ENCODE measurements around the gene RNASE7.

Gene RNASE7

GRCh38 chr14:21043974-21044618 is 1.9 kb downstream of the RNASE7 start:
- DNase-seq = no peak

GRCh38 chr14:21047378-21047781 is 5.2 kb downstream of the RNASE7 start:
- no peak for DNase-seq

GRCh38 chr14:21048638-21049037 is 6.5 kb downstream of the RNASE7 start:
- DNase-seq = no peak

GRCh38 chr14:21049271-21049673 is 7.1 kb downstream of the RNASE7 start:
- DNase-seq = no peak

GRCh38 chr14:21050597-21050996 is 8.4 kb downstream of the RNASE7 start:
- no peak for DNase-seq

- DNase-seq = no peak
Observed at GRCh38 chr14:21053184-21054122, 11.3 kb downstream of the RNASE7 start.

DNA sequence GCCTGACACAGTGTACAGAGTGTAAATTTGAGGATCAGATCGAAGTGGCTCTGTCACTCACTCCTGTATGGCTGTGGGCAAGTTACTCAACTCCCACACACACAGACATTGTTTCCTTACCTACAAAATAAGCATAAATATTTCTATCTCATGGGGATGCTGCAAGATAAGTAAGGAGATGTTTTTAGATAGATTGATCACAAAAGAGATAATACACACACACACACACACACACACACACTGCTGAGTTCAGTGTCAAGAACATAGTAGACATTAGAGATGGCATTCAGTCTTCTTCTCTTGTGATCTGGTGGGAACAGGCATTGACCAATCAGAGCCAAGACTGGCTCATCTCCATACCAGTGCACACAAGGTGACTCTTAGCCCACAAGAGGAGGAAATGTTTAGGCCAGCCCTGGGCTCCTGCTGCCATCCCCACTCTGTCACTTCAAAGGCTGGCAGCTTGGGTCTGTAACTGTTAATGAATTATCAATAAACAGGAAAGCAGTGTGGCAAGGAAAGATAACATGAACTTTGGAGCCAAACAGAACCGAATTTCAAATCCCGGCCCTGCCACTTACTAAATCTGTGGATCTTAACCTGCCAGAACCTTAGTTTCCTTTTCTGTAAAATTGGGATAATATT is 12.1 kb downstream of the RNASE7 start:
- DNase-seq = no peak

- no peak for DNase-seq
Observed at GRCh38 chr14:21054768-21055145, 12.6 kb downstream of the RNASE7 start.

DNA sequence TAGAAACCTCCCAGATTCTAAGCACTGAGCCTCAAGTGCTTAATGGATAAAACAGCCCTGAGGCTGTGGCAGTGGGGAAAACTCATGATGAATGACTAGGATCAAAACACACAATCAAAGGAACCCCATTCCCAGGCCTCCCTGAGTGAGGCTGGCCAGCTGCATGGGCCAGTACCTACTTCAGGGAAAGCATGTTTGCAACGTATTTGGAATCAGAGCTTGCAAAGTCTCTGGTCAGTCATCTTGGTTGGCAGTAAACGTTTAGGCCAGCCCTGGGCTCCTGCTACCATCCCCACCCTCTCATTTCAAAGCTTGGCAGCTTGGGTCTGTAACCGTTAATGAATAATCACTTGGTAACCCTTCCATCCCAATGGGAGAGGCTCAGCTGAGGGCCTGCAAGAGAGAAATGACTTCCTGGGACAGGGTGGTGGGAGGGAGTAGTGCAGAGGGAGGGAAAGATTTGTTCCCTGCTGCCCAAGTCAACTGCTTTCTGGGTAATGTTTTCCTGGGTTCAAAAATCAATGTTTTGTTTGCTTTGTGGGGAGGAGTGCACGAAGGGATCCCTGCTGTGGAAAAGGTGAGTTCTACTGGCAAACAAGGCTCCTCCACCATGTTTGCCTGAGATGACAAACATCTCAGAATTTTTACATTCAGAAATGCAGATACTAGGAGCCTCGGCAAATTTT is 13.4 kb downstream of the RNASE7 start:
- no peak for DNase-seq

DNA sequence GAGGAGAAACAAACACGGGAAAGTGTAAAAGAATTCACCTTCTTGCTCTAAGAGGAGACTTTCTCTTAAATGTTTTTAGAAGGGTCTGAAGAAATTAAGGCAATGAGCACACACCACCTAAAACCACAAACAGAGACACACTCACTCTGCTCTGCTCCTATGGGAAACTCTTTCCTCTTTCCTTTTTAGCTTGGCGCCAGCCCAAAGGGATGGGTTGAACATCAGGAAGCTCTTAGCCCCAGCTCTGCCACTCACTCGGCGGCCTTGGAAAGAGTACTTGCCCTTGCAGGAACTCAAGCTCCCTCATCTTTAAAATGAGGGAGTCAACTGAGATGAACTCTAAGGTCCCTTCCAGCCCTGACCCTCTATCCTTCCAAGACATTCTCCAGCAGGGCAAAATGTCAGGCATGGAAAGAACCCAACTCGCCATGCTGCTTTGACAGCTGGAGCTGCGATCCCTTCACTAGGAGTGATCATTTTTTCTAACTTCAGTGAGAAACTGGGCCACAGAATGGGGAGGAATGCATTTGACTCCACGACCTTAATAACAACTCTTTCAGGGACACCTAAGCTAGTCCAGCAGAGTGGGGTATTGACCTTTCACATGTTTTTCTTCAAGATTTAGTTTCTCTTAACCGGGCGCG is 14.5 kb downstream of the RNASE7 start:
- DNase-seq = no peak

DNA sequence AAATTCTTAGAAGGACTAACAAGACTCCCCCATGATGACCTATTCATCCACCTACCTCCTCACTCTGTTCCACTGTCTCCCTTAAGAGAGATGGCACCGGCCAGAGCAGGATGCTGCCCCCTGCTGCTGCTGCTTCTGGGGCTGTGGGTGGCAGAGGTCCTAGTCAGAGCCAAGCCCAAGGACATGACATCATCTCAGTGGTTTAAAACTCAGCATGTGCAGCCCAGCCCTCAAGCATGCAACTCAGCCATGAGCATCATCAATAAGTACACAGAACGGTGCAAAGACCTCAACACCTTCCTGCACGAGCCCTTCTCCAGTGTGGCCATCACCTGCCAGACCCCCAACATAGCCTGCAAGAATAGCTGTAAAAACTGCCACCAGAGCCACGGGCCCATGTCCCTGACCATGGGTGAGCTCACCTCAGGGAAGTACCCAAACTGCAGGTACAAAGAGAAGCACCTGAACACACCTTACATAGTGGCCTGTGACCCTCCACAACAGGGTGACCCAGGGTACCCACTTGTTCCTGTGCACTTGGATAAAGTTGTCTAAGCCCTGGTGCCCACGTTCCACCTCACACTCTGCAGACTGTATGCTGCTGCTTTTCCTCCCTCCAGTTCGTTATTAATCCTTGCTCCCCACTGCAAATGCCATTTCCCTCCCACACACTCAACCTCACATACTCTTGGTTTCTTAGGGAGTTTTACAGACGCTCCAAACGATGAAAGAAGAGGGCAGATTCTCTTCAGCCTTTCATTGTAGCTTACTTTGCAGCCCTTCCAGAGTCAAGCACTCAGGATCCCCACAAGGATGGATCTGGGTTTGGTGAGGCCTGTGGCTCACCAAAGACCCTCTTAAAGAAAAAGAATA is 15.9 kb downstream of the RNASE7 start, which contains the start of gene RNASE8:
Gene RNASE8 (plus strand): TSS at position 20 of the 873 bp plus-strand sequence. CDS start 71 bp downstream, at position 91.
- DNase-seq = no peak

GRCh38 chr14:21058903-21059302 is 16.7 kb downstream of the RNASE7 start:
- no peak for DNase-seq

GRCh38 chr14:21059842-21060613 is 17.9 kb downstream of the RNASE7 start:
- DNase-seq = no peak

DNA sequence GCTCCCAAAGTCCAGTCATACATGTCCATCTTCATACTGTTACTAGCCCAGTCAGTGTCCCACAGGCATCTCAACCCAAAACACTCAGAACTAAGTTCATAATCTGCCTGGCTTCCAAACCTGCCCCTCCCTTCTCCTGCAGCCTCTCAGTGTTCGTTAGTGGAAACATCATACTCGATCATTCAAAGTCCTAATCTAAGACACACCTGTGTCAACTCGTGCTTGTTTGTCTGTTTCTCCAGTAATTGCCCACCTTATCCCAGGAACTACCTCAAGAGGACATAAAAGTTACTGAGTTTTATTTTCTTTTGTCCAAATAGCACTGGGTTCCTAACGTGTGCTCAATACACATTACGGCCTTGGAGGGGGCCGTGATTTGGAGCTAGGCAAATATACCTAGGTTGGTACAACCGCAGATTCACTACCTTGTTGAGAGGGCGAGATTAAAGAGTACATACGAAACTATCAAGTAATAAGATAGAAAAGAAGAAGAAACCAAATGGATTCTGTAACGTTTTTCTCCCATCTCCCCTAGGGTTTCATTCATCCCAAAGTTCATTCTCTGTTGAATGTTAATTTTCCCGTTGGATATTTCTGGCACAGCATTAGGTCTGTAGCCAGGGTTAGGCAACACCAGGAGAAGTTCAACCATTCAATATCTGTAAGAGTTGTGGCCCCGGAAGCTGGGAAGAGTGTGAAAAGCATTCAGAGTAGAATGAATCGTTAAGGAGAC is 18.6 kb downstream of the RNASE7 start:
- no peak for DNase-seq

GRCh38 chr14:21061347-21061668 is 19.1 kb downstream of the RNASE7 start:
- DNase-seq = no peak

DNA sequence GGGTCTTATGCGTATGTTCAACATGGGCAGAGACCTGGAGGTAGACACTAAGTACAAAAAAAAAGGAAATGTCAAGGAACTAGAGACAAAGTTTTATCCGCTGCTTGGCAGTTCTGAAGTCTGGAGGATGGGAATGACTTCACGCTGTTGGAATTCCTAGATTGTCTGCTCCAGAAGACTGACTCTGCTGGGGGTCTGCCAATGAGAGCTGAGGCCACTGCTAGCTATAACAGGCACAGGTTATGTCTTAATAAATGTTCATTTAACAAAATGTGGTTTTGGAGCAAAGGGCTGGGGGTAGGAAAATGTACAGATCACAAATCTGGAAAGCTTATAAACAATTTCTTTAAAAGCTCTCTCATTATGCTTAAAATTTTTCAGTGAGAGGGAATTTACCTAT is 21.3 kb downstream of the RNASE7 start:
- DNase-seq = no peak

DNA sequence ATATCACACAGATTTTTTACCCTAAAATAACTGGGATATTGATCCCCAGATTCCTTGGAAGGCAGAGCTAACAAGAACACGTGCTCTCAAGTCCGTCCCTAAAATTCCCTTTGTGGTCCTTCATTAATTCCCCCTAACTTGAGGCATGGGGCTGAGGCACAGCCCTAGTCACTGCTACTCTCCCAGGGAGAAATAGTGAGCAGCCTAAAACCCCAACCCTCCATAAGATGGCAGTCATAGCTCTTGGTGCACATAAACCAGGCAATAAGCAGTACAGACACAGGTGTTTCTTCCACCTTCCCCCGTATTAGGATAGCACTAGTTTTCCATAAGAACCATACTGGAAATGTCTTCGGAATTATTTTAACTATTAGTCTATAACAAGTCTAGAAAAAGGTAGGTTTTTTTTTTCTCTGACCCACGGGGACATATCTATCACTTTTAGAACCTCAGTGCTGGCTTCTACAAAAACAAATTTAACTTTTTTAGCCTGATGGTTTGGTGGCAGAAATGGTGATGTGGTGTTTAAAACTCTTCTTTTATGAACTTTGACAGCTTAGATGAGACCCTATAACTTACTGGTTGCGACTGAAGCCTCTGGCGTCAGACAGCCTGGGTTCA is 24.8 kb downstream of the RNASE7 start:
- DNase-seq = no peak

DNA sequence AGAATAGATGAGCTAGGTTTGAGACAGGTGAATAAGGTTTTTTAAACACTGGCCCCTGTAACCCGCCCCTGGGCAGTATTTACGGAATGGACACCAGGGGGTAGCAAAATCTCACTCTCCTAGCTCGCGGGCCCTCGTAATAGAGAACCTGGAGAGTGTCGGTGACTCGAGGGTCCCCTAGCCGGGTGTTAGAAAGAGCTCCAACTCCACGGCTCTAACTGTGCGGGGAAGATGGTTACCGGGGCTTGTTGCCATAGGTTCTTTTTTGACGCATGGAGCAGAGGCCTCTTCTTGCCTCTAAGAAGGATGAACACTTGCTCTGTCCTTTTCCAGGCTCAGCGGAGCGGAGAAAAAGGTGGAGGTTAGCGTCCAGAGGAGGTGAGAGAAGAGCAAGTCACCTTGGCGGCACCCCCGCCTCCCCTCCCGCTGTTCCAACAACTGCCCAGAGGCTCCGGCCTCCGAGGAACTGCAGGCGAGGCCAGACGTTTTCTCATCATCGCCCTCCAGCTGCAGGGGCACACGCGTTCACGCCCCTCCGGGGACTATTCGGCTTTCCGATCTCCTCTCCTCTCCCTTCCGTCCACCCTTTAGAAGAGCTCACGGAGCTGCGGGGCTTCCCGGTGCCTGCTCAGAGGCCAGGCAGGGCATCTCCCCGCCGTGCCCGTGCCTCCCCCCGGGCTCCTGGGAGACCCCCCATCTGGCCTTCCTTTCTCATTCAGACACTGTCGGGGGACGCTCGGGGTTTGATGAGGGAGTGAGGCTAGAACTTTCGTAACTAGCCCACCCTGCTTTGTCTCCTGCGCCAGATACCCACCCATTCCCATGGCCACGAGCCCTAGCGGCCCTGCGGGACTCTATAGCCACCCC is 26.6 kb downstream of the RNASE7 start:
- DNase-seq = peak; percentile 14

Measured in DMS 273 treated with DMSO at 0.1 percent for 48 hours (cell line).